Left ventricle myocardium inferior (tissue), 1 donor: ENCODE measurements around the gene TNMD. TPM values are rescaled to one million over a fixed set of nuclear protein-coding genes. Genes with fewer than 3 reads are reported as not detected.
"Not testable (repeated sequence)": the region's sequence is repeated elsewhere in the genome, so short reads cannot be mapped to it uniquely, and the experiment has no call there.

Experiments
- DNase-seq: peaks from one replicate; pipeline ENCODE4 v3.0.0-alpha.2; 2020
- H3K27ac ChIP-seq: fragments of 200-600 bp; replicated peaks from 2 replicates; pipeline ENCODE4 v1.8.0; 2021
- H3K27me3 ChIP-seq: fragments of 200-600 bp; 2 replicates; pipeline ENCODE4 v1.8.0; 2021; ENCODE audit warnings: low read depth
- H3K36me3 ChIP-seq: fragments of 200-600 bp; 2 replicates; pipeline ENCODE4 v1.8.0; 2021
- H3K4me1 ChIP-seq: fragments of 200-600 bp; 2 replicates; pipeline ENCODE4 v1.8.0; 2021
- H3K4me3 ChIP-seq: fragments of 200-600 bp; 2 replicates; pipeline ENCODE4 v1.8.0; 2021; ENCODE audit warnings: mild to moderate bottlenecking, moderate library complexity
- H3K9me3 ChIP-seq: fragments of 200-600 bp; replicated peaks from 2 replicates; pipeline ENCODE4 v1.8.0; 2021
- CTCF ChIP-seq: fragments of 200-600 bp; IDR thresholded peaks from 2 replicates; pipeline ENCODE4 v1.8.0; 2021; ENCODE audit warnings: antibody characterized with exemption, mild to moderate bottlenecking, borderline replicate concordance
- intact Hi-C: fragments of 100-400 bp; cut with micrococcal nuclease; formaldehyde crosslinking; loops from one replicate; pipeline ENCODE4 v1.11.0; 2022
- long read RNA-seq: library from polyadenylated mRNA; unstranded; transcript quantifications from one replicate; pipeline ENCODE4 v2.0.0, GENCODE V29; 2021
- total RNA-seq: library from RNA; stranded (reverse); fragmentation: NEBNext Ultra II Directional; extraction: Animal tissue kit (Norgen Biotek cat#: 25700); gene quantifications from one replicate; pipeline ENCODE4 v1.2.1, GENCODE V29; 2021
- donor health status: DM: no; HTN: yes; CAD: no; lungs with severe emphysema.

TNMD gene
- total RNA-seq, result 0.22 TPM
- long read RNA-seq, result 0 reads

GRCh38 chrX:100584611-100585010 is at the start of gene TNMD:
Gene TNMD (plus strand): TSS chrX:100584936. CDS start chrX:100585019, 83 bp downstream.
- H3K27me3 ChIP-seq, result no peaks in the 10 kb centered on the region
- TF ChIP-seq CTCF, result no peak

GRCh38 chrX:100565534-100565933 is 19.2 kb upstream of the TNMD start:
- DNase-seq, H3K4me3 ChIP-seq, intact Hi-C loops, H3K27ac ChIP-seq, H3K4me1 ChIP-seq, H3K36me3 ChIP-seq, H3K27me3 ChIP-seq, H3K9me3 ChIP-seq: not testable (repeated sequence)

More at GRCh38 chrX:100584611-100585010, at the start of gene TNMD:
- H3K27ac ChIP-seq, result no peak within 1 kb of the TSS
- H3K4me1 ChIP-seq, result no peaks in the 10 kb centered on the region
- no peak within 1 kb of the TSS for H3K4me3 ChIP-seq
- intact Hi-C loops, result no loop called here
- H3K36me3 ChIP-seq, result no peaks in the 10 kb centered on the region
- no peaks in the 10 kb centered on the region for H3K9me3 ChIP-seq
- no peak for DNase-seq

GRCh38 chrX:100586747-100587146 is 2.0 kb downstream of the TNMD start:
- intact Hi-C loops, result no loop called here
- no peaks in the 10 kb centered on the region for H3K27me3 ChIP-seq
- no peaks in the 10 kb centered on the region for H3K4me1 ChIP-seq
- H3K36me3 ChIP-seq, result no peaks in the 10 kb centered on the region
- H3K4me3 ChIP-seq, result no peak overlapping the region
- TF ChIP-seq CTCF, result no peak
- H3K27ac ChIP-seq, result no peak overlapping the region
- no peaks in the 10 kb centered on the region for H3K9me3 ChIP-seq
- no peak for DNase-seq

GRCh38 chrX:100587861-100588260 is 3.1 kb downstream of the TNMD start:
- DNase-seq, result no peak
- intact Hi-C loops, result no loop called here
- Histone ChIP-seq H3K27ac (no peak overlapping the region), H3K9me3 (no peaks in the 10 kb centered on the region), H3K27me3 (no peaks in the 10 kb centered on the region), H3K36me3 (no peaks in the 10 kb centered on the region), H3K4me3 (no peak overlapping the region), H3K4me1 (no peaks in the 10 kb centered on the region)
- TF ChIP-seq CTCF, result no peak

- Histone ChIP-seq H3K27me3 (no peaks in the 10 kb centered on the region), H3K4me3 (no peak overlapping the region), H3K9me3 (no peaks in the 10 kb centered on the region), H3K4me1 (peaks cover 4% of the 10 kb centered on the region), H3K27ac (no peak overlapping the region), H3K36me3 (no peaks in the 10 kb centered on the region)
- DNase-seq, result no peak
- intact Hi-C loops, result no loop called here
- no peak for TF ChIP-seq CTCF
Measured at GRCh38 chrX:100591256-100592051, 6.7 kb downstream of the TNMD start.

GRCh38 chrX:100593126-100593525 is 8.4 kb downstream of the TNMD start:
- no peak for TF ChIP-seq CTCF
- DNase-seq, result no peak
- no peak overlapping the region for H3K27ac ChIP-seq
- peaks cover 4% of the 10 kb centered on the region for H3K4me1 ChIP-seq
- no peaks in the 10 kb centered on the region for H3K9me3 ChIP-seq
- intact Hi-C loops, result no loop called here
- H3K27me3 ChIP-seq, result no peaks in the 10 kb centered on the region
- no peak overlapping the region for H3K4me3 ChIP-seq
- no peaks in the 10 kb centered on the region for H3K36me3 ChIP-seq
